ENCODE data around the gene ADAMTS16. TPM values are rescaled to one million over a fixed set of nuclear protein-coding genes. Genes with fewer than 3 reads are reported as not detected.

Gene ADAMTS16
- total and polyA plus RNA-seq, 2 donors (not counting 3 experiments of a cell fraction or from before 2014, with no cell fraction given): not detected

GRCh38 chr5:5250758-5251157 is 110.6 kb downstream of the ADAMTS16 start:
- intact Hi-C loops (cut with micrococcal nuclease): no loop called here
- DNase-seq (ENCODE audit: low read depth, low spot score): no peak
- BruUV-seq (replicated peaks): no TSS peak
- no peak for FAIRE-seq
- Histone ChIP-seq H3K9me3 (replicated peaks; ENCODE audit: control insufficient read depth, insufficient read depth, low read length) (peaks cover 3% of the 10 kb centered on the region), H2AFZ (ENCODE audit: low read depth, low read length) (no peak overlapping the region), H3K4me1 (ENCODE audit: control insufficient read depth, extremely low read depth, insufficient read depth, low read length) (no peaks in the 10 kb centered on the region), H3K79me2 (ENCODE audit: control insufficient read depth, insufficient read depth, low read length) (no peaks in the 10 kb centered on the region), H3K4me3 (replicated peaks in 1 of 3; ENCODE audit: insufficient read depth in 1 of 3, low read depth in 1 of 3, low read length in 3 of 3) (no peak overlapping the region), H4K20me1 (replicated peaks; ENCODE audit: control insufficient read depth, extremely low read depth, insufficient read depth, low read length) (no peaks in the 10 kb centered on the region), H3K9me1 (replicated peaks; ENCODE audit: control insufficient read depth, extremely low read depth, insufficient read depth, low read length) (no peaks in the 10 kb centered on the region), H3K4me2 (ENCODE audit: insufficient read depth, low read length) (no peak overlapping the region), H3K27ac (ENCODE audit: insufficient read depth, low read depth, low read length) (no peak overlapping the region), H3K9ac (replicated peaks; ENCODE audit: extremely low read depth, insufficient read depth, low read length) (no peak overlapping the region), H3K36me3 (ENCODE audit: control insufficient read depth in 2 of 2, extremely low read depth in 1 of 2, insufficient read depth in 2 of 2, low read length in 2 of 2) (no peaks in the 10 kb centered on the region), H3K27me3 (ENCODE audit: control insufficient read depth in 2 of 2, insufficient read depth in 2 of 2, low read length in 2 of 2) (no peaks in the 10 kb centered on the region)
- CTCF ChIA-PET: no interaction called here
- POLR2A ChIA-PET: no interaction called here
- TF ChIP-seq MYC (IDR thresholded peaks at IDR 0.05; ENCODE audit: low read depth, low read length) (no peak), POLR2AphosphoS5 (IDR thresholded peaks at IDR 0.05; ENCODE audit: insufficient read depth, low read depth, low read length) (no peak), POLR2A (IDR thresholded peaks at IDR 0.05; ENCODE audit: low read depth, low read length) (no peak), GATA2 (IDR thresholded peaks at IDR 0.05; ENCODE audit: insufficient read depth, insufficient read length, low read depth, low read length) (no peak), FOS (IDR thresholded peaks at IDR 0.05; ENCODE audit: borderline replicate concordance, insufficient read depth, low read length) (no peak), EZH2 (IDR thresholded peaks at IDR 0.05; ENCODE audit: borderline replicate concordance, low read depth, low read length, severe bottlenecking) (no peak), MAX (IDR thresholded peaks at IDR 0.05; ENCODE audit: insufficient read depth, insufficient read length) (no peak), JUN (IDR thresholded peaks at IDR 0.05; ENCODE audit: borderline replicate concordance, insufficient read depth, insufficient read length, low read depth) (no peak), CTCF (IDR thresholded peaks at IDR 0.05; ENCODE audit: extremely low read depth in 1 of 2, insufficient read depth in 1 of 2, low read depth in 1 of 2, low read length in 2 of 2) (no peak)
- dilution Hi-C loops (cut with MboI; ENCODE audit: extremely low pct_ligation_motif_present, low sequenced_read_pairs): no loop called here

Measured in endothelial cell of umbilical vein (primary cell).